Activated CD8-positive, alpha-beta memory T cell treated with anti-CD3 and anti-CD28 coated beads for 4 hours (primary cell): ENCODE results near the gene SH3PXD2A.

Experiments used
- DNase-seq, 2 donors: peaks; one replicate each; pipeline ENCODE4 v3.0.0-alpha.2; 2020; ENCODE audit warnings: low read depth in 2 of 2

Gene SH3PXD2A

DNA sequence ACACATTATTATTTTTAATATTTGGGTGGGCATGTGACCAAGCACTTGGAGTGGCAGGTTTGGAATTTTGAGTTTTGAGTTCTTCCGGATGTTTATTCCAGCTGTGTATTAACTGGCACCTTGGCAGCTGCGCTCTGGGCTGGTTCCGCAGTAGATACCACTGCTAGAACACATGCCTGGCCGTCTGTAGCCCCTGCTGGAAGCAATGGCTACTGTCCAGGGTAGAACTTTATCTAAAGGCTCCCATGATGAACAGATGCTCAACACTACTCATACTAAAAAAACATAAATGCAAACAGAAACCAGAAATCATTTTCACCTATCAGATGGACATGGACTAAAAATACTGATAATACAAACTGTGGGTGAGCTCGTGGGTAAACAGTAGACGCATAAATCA lies 19.4 kb upstream of the SH3PXD2A start:
- no peak for DNase-seq

DNA sequence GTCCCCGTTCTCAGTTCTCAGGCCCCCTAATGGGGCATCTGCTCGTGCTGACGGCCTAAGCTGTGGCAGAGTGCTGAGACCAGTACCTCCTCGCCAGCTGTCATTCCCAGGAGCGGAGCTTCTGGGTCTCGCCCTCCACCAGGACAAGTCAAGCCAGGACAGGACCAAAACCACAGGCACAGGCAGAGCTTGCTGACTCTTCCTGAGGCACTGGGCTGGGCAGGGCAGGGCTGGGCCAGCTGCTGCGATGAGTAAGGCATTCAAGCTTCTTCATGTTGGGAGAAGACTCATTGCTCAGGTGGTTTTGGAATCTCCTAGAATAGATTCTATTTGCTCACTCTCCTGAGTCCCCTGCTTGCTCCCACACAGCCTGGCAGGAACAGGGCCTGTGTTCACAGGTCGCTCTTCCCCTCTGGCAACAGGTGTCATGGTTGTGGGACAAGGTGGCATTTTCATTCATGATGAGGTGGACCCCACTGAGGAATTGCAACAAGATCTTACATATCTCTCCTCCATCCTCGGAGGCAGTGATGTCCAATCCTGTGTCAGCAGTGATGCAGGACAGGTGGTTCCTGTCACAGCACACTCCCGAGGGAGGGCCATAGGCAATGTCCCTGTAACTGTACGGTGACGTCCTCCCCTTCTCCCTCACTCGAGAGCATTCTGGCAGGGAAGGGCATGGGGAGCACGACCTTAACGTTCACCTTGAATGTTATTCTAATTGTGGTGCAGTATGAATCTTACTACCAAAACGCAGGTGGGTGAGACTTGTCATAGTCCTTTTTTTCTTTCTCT lies 17.0 kb upstream of the SH3PXD2A start:
- no peak for DNase-seq

DNA sequence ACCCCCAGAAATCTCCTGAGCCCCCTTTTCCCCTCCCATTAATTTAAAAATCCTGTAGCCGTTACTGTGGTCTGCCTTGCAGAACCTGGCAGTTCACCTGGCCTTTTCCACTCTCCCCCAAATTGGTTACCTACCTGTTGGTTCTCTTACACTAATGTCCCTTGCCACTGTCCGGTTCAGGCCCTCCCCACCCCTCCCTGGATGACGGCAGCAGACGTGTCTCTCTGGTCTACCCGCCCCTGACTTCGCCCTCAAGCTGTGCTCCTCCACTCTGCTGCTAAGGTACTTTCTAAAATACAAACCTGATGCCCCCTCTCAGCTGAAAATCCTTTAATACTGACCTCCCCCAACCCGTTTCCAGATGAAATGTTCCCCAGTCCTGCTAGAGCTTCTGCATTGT lies 15.6 kb upstream of the SH3PXD2A start:
- DNase-seq, result no peak

DNA sequence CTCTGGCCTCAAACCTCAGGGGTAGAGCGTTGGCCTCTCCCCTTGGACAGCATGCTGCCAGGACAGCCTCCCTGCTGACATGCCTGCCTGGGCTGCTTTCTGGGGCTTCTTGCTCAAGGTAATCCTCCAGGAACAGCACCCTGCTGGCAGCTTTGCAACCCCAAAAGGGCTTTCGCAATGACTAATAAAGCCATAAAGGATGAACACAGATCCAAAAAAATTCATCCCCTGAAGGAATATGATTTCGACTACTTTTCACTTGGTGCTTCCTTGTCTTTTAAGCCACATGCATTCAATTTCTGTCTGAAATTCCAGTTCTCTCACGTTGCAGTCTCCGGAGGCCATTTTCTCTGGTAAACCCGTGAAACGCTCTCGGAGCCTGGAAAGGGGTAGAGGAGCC lies 15.1 kb upstream of the SH3PXD2A start:
- DNase-seq, result no peak

DNA sequence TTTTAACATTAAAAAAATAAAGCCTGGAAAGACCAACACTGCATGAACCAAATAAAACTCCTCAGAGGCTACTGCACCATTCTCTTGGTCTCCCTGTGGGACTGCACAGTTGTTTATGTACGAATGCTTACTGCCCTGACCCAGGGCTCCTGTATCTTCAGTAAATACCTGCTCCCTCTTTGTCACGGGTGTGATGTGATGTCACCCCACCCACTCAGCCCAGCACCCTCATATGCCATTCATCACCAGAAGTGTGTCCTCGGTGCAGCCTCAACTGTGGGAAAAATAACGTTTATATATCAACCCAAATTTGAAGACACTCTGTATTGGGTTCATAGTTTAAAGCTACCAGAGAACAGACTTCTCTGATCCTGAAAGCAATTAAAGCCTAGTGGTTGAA lies 14.0 kb upstream of the SH3PXD2A start:
- DNase-seq, result no peak

DNA sequence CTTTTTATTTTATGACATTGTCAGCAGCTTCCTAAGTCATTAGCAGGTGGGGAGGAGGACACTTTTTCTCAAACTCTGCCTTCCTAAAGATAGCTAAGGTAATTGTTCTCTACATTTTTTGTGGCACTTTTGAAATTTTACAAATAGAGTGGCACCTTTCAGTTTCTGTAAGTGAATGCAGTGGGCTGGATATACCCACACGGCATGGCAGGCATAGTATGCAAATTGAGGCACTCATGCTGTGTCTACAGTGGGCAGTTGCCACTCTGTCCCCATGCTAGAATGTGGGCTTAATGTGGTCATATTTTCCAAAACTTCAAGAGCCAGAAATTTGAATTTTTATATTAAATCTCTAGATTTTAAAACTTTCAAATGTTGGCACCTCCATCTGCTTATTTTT lies 12.8 kb upstream of the SH3PXD2A start:
- no peak for DNase-seq

DNA sequence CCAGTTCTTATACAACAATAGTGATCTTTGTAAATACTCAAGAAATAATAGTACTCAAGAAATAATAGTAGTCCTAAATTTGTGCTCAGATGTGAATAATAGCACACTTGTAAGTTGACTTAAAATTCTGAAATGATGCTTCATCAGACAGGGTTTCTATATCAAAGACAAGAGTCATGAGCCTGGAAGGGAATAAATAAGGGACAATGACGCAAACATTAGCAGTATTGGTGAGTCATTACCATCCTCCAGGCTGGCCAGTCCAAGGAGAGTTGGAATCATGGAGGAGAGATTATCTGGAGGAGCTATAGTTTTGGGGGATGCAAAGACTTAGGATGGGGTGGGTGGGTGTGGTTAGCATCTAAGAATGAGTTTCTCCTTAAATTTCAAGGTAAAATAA lies 6.1 kb upstream of the SH3PXD2A start:
- DNase-seq, result no peak

DNA sequence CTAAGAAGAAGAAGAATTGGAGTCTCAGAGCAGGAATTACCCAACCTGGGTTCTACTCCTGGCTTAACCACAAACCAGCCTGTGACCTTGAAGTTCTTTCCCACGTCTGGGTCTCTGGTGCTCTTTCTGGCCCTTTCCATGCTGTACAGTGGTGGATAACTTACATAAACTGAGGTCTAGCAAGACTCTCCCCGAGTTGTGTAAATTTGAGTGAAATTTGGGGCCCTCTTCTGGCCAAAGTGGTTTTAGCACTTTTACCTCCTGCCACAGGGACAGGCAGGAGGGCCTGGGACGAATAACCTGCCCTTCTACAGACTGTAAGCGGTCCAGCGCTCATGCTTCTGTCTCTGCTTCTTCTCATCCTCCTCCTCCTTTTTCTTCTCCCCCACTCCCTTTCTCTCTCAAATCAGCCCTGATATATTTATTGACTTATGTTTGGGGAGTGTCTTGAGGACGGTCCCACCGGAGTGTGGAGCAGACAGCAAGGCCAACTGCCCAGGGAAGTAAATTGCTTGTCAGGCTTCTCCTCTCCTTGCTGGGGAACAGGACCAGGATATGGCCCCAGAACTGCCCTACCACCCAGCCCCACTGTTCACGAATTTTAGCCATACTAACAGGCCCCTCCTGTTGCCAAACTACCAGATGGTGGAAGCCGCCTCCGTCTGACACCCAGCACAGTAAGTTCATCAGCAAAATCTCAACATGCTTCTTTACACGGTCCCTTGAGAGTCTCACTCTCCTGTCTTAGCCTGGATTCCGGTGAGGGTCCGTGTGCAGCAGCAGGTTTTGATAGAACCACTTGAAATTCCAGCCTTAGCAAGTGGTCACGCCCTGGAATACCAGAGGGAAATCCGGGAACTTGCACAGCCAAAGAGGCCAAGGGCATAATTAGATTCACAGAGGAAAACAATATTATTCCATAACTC lies 4.0 kb upstream of the SH3PXD2A start:
- DNase-seq, result peak; percentile 9 to 17

DNA sequence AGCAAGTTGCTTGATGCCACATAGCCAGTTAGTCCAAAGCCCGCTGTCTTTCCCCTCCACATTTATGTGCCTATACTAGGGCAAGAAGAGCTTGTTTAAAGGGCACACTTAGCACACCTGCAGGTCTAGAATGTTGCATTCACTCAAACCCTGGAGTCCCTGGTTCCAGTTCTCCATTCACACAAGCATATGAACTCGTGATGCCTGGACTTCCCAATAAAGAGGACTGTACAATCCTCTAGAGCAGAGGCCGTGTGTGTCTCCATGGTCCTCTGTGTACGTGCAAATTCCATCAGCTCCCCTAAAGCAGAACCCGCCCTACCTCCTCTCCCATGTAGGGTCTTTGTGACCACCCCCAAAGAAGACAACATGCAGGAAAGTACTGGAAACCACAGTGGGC lies 3.0 kb upstream of the SH3PXD2A start:
- DNase-seq, result no peak

DNA sequence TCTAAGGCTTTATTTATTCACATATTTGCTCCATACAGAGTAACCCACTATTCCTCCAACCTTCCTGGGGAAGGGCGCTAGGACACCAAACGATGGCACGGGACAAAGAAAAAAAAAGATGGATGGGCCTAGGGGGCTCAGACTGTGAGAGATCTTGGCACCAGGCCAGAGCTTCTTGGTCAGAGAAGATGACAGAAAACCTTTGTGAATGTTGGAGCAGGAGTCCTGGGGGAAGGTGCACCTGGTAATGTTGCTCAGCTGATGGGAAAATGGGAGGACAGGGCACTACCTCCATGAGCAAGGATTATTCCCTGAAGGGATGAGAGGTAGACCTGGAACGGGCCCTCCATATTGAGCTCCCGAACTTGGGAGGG lies 1.4 kb upstream of the SH3PXD2A start:
- no peak for DNase-seq

DNA sequence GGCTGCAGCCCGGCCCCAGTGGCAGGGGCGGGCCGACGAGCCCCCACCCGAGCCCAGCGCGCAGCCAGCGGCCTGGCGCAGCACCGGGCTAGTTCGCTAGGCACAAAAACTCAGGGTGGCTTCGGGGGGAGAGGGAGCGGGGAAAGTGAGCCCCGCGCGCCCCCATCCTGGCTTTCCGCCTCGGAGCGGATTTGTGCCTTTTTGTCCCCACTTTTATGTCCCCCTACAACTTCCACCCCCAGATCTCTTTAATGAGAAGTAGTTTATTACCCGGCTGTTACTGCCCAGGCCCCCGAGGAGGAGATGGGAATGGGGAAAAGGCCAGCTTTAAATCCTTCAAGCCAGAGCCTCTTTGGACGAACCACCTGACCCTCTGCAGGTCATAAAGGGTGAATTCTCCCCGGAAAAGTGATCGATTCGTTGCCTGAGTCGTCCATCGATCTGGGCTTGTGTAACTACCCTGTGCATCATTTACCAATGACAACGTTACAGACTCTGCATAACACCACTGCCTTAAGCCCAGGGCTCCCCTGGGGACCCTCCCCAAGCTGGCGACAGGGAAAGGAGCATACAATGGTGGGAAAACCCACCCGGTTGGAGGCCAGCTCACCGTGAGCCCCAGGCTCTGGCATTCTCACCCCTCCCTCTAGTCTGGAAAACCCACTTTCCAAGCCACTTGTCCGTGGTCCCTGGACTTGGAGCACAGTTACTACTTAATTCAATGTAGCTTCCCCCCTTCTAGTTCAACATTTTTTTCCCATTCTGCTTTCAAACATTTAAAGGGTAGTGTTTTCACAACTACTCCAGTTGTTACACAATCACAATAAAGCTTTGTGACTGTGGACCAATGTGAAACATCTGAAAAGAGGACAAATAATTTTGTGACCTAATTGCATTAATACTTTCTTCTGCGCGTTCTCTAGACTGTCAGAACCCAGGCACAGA lies 748 bp upstream of the SH3PXD2A start:
- no peak for DNase-seq

DNA sequence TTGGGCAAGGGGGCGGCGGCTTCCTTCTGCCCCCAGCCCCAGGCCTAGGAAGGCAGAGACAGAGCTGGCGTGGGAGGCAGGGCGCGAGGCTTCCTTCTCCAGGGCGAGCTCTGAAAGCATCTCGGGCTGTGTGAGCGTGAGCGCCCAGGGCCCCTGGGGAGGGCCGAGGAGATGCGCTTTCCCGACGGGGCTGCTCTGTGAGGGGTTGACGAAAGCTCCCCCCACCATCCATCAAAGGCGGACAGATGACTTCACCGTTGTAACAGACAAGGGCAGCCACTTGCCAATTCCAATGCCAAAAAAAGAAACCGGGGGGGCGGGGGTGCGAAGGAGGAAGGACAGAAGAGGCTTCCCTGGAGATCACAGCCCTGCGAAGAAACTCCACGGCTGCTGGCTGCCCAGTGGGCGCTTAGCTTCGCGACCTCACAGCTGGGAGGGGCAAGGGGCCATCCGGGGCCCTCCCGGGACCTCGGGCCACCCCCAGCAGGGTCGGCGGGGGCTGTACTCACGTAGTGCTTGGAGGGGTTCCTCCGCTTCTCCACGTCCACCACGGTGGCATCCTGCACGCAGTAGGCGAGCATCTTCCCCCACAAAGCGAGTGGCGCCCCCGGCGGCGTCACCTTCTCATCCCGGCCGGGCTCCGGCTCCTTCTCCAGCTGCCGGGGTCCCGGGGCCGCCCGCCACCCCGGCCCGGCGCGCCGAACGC lies 537 bp downstream of the SH3PXD2A start:
- no peak for DNase-seq

DNA sequence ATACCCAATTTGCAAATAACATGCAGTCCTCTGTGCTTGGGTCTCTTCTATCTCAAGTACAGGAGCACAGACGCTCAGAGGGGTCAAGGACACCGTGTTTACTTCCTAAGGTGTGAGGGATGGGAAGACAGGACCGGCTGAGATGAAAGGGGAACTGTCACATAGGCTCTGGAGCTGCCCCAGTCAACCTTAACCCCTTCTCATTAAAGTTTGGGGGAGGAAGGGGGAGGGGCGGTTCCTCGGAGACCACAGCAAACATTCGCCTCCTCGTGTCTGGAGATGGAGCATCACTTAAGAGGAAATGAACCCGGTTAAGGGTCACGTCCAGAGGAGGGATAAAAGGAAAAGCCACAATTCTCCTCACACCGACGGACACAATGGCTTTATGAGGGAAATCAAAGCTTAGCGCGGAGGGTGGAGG lies 1.1 kb downstream of the SH3PXD2A start:
- no peak for DNase-seq

DNA sequence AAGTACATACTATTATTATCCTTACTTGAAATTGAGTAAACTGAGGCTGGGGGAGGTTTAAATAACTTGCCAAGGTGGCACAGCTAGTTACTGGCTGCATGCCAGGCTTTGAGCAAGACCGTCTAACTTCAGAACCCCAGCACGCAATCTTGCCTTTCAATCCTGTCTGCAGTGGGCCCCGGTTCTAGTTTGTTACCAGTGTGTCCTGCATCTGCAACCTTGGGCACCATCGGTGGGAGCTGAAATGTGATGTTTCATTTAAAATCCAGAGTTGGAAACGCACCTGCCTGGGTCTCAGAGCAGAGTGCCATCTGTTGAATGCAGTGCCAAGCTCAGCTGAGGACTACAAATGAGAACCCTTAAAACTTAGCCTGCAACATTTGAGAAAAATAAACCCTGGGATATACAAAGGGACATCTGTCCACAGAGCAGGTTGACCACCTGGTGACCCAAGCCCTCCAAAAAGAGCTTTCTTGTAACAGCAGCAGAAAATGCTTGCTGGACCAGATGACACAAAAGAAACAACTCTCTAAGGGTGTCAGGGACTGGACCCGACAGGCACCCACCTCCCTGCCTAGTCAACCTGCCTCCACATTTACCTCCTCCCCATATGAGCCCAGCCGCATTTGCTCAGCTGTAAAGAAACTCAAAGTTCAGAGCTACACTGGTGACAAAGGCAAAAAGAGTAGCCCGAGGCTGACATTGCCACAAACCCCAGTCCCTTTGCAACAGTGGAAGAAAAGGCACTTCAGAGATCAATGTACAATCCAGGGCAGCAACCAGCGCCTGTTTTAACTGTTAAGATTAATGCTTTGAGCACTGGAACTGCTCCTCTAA lies 1.7 kb downstream of the SH3PXD2A start:
- DNase-seq, result no peak

DNA sequence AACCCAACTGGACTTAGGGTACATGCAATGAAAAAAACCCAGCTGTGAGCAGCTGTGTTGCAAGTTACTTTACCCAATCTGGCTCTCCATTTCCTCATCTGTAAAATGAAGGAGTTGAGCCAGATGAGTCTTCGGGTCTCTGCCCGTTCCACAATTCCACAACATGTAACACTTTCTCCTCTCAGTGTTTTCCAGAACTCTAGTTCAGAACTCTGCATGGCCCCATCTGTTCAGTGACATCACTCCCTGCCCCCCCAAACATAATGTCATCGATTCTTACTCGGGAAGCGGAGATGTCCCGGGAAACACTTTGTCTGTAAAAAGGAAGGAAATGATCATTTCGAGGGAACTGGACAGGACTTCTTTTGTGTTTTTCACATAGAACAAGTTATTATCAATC lies 2.5 kb downstream of the SH3PXD2A start:
- no peak for DNase-seq

DNA sequence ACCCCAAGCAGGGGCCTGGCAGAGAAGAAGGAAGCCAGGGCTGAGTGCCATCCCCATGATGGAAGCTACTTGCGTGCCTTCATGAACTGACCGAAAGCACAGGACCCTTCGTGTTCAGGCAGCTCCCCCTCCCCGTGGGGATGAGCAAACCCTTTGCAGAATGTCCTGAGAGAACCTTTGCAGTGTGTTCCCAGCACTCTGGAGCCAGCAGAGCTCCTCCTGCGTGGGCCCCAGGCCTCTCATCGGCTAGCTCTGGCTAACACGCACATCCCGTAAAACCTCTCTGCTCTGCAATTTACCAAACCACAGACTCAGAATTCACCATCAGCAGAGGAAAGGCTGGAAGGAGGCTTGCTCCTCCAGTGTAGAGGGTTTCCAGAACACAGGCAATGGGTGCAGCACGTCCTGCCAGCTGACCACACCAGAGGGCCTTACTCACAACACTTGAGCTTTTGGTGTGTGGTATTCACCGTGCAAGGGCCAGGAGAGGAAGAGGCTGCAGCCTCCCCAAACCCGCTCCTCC lies 3.1 kb downstream of the SH3PXD2A start:
- no peak for DNase-seq

DNA sequence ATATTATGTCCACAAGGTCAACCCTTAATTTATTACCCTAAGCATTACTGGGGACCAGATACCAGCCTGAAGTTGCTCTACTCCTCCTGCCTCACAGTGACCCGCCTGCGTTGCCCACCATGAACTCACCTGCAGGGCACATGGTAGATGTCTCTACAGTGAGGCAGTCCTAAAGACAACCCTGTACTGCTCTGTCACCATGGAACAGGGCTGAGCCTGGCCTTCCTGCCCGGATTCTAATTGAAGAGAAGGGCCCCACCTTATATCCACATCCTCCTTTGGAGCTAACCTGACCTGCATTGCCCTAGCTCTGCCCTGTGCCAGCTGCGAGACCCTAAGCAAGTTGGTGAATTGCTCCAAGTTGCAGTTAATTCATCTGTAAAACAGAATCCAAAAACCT lies 4.1 kb downstream of the SH3PXD2A start:
- DNase-seq, result no peak

DNA sequence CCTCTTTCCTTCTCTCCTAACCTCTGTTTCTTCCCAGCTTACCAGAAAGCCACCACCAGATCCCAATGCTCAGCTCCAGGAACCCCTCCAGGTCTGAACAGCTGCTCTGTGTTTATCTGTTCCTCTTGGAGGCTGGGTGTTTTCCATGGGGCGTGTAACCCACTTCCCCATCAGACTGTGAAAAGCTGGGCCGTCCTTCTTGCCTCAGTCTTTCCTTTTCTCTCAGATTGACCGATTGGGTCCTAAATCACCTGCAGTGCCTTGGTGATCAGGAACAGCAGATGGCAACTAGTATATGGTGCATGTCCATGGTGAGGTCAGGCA lies 4.8 kb downstream of the SH3PXD2A start:
- no peak for DNase-seq

DNA sequence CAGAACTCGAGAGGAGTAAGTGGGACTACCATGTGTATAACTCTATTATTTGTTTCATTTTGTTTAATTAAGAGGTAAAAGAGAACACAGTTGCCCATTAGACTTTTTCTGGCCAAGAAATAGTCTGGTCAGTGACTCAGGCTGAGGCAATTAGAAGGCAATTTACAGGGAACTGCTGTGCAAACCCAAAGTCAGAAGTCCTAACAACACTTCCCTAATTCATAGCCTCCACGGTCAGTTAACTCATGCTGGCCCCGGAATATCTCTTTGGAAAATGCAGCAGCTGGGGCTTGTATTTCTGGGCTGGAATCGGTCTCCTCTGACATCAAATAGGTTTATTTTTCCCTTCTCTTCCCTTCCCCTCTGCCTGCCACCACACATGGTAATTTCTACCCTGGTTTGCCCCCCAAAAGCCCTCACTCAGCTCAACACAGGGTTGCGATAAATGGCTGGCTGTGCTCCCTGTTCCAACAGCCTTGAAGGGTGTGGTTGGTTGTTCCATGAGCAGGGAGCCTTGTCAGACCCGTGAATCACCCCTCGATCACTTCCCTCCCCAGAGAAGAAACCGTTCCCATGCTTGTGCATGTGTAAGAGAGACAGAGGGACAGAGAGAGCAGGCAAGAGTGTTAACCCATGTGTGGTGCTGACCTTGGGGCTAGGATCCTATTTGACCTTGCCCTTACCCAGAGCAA lies 5.3 kb downstream of the SH3PXD2A start:
- DNase-seq, result no peak
